Esophagus muscularis mucosa (tissue), 4 donors: ENCODE results near the gene CLSTN3.

Source experiments
- EP300 ChIP-seq: sonication (generic); formaldehyde crosslinking; IDR thresholded peaks from one replicate; pipeline ENCODE4 v1.6.1; 2017; ENCODE audit warnings: antibody characterized with exemption
- POLR2AphosphoS5 ChIP-seq, 2 donors: sonication (generic); formaldehyde crosslinking; IDR thresholded peaks; one replicate each; pipeline ENCODE4 v1.6.1; 2017; ENCODE audit warnings: antibody characterized with exemption in 2 of 2
- TF ChIP-seq, protein P1 (sequence below), 3 experiments: fragments of 200-600 bp in 2 of 3; fragments of 450-650 bp in 1 of 3; sonication (generic) in 2 of 3; IDR thresholded peaks; one replicate each; pipeline ENCODE4 v1.5.1; 2017 to 2019; ENCODE audit warnings: antibody characterized with exemption in 3 of 3, mild to moderate bottlenecking in 2 of 3, moderate library complexity in 1 of 3

DNA sequence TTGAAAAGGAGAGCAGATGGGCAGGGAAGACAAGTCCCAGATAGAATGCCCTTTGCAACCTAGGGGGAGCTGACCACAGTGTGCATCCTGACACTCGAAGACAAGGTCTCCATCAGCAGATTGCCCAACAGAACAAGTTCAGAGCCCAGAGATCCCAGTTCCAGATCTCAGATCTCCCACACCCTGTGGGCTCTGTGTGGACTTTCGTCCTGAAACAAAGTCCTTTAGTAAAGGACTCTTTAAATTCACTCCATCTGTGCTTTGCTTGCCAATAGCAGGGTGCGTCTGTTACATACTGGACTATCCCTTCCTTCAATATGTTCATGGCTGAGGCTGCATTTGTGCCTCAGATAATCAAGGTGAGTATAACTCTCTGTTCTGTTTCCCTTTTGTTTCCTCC lies 12.5 kb upstream of the CLSTN3 start:
- TF ChIP-seq EP300 (no peak), POLR2AphosphoS5 (IDR thresholded peaks at IDR 0.05) (no peak)
- TF ChIP-seq, protein P1, sequence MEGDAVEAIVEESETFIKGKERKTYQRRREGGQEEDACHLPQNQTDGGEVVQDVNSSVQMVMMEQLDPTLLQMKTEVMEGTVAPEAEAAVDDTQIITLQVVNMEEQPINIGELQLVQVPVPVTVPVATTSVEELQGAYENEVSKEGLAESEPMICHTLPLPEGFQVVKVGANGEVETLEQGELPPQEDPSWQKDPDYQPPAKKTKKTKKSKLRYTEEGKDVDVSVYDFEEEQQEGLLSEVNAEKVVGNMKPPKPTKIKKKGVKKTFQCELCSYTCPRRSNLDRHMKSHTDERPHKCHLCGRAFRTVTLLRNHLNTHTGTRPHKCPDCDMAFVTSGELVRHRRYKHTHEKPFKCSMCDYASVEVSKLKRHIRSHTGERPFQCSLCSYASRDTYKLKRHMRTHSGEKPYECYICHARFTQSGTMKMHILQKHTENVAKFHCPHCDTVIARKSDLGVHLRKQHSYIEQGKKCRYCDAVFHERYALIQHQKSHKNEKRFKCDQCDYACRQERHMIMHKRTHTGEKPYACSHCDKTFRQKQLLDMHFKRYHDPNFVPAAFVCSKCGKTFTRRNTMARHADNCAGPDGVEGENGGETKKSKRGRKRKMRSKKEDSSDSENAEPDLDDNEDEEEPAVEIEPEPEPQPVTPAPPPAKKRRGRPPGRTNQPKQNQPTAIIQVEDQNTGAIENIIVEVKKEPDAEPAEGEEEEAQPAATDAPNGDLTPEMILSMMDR (IDR thresholded peaks at IDR 0.05), result no peak
